Activated CD8-positive, alpha-beta memory T cell treated with anti-CD3 and anti-CD28 coated beads, Interleukin-2, amount 50 U/mL, for 24 hours (primary cell): ENCODE data around the gene OR51A2.
"Not testable (repeated sequence)": the region's sequence is repeated elsewhere in the genome, so short reads cannot be mapped to it uniquely, and the experiment has no call there.

Experiments
- DNase-seq: peaks from one replicate; pipeline ENCODE4 v3.0.0-alpha.2; 2020; ENCODE audit errors: extremely low read depth

Gene OR51A2

GRCh38 chr11:4955613-4956012, at the start of gene OR51A2:
Gene OR51A2 (minus strand): TSS chr11:4955713. CDS start chr11:4955713, 0 bp downstream.
- not testable (repeated sequence) for DNase-seq

GRCh38 chr11:5004424-5005274, 49.1 kb upstream of the OR51A2 start:
- DNase-seq = no peak

GRCh38 chr11:4994551-4994950, 39.0 kb upstream of the OR51A2 start, which contains the start of gene OR51L1:
Gene OR51L1 (plus strand): TSS chr11:4994851. CDS start chr11:4998983, 4,132 bp downstream.
- DNase-seq = no peak

GRCh38 chr11:4991060-4991459, 35.5 kb upstream of the OR51A2 start:
- no peak for DNase-seq

- no peak for DNase-seq
Measured at GRCh38 chr11:4983841-4984240, 28.3 kb upstream of the OR51A2 start.

GRCh38 chr11:4982678-4983077, 27.2 kb upstream of the OR51A2 start:
- no peak for DNase-seq

- DNase-seq = no peak
Measured at GRCh38 chr11:4979036-4979435, 23.5 kb upstream of the OR51A2 start.

GRCh38 chr11:4975436-4975835, 19.9 kb upstream of the OR51A2 start:
- DNase-seq = no peak

GRCh38 chr11:4962816-4963215, 7.3 kb upstream of the OR51A2 start:
- no peak for DNase-seq

- DNase-seq = no peak
Measured at GRCh38 chr11:4960877-4961276, 5.4 kb upstream of the OR51A2 start.

GRCh38 chr11:4957396-4957795, 1.9 kb upstream of the OR51A2 start:
- no peak for DNase-seq

GRCh38 chr11:4947505-4947904, 8.0 kb downstream of the OR51A2 start, which contains the start of gene OR51A4:
Gene OR51A4 (minus strand): TSS chr11:4947605. CDS start chr11:4947100, 505 bp downstream.
- no peak for DNase-seq

- no peak for DNase-seq
Measured at GRCh38 chr11:4936745-4937144, 18.8 kb downstream of the OR51A2 start.

GRCh38 chr11:4932751-4933150, 22.8 kb downstream of the OR51A2 start:
- DNase-seq = no peak

- no peak for DNase-seq
Measured at GRCh38 chr11:4926608-4927007, 28.9 kb downstream of the OR51A2 start.

GRCh38 chr11:4924239-4924638, 31.3 kb downstream of the OR51A2 start, which contains the start of gene OR51G1:
Gene OR51G1 (minus strand): TSS chr11:4924339. CDS start chr11:4924339, 0 bp downstream.
- DNase-seq = no peak

GRCh38 chr11:4922304-4922703, 33.2 kb downstream of the OR51A2 start:
- no peak for DNase-seq

GRCh38 chr11:4921796-4922195, 33.7 kb downstream of the OR51A2 start:
- no peak for DNase-seq

- no peak for DNase-seq
Measured at GRCh38 chr11:4919250-4919649, 36.3 kb downstream of the OR51A2 start, which contains the start of gene OR51G2. Gene OR51G2 (minus strand): TSS chr11:4919350. CDS start chr11:4915663, 3,687 bp downstream.

GRCh38 chr11:4916581-4916980, 38.9 kb downstream of the OR51A2 start:
- DNase-seq = no peak
